ENCODE data around the gene NKG7.
"Not testable (repeated sequence)": the region's sequence is repeated elsewhere in the genome, so short reads cannot be mapped to it uniquely, and the experiment has no call there.

Gene NKG7, protein sequence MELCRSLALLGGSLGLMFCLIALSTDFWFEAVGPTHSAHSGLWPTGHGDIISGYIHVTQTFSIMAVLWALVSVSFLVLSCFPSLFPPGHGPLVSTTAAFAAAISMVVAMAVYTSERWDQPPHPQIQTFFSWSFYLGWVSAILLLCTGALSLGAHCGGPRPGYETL

GRCh38 chr19:51372649-51373504 is at the start of gene NKG7:
TSS of gene NKG7 (minus strand) at chr19:51372654. CDS start at chr19:51372535, 119 bp downstream.
- DNase-seq = no peak

DNA sequence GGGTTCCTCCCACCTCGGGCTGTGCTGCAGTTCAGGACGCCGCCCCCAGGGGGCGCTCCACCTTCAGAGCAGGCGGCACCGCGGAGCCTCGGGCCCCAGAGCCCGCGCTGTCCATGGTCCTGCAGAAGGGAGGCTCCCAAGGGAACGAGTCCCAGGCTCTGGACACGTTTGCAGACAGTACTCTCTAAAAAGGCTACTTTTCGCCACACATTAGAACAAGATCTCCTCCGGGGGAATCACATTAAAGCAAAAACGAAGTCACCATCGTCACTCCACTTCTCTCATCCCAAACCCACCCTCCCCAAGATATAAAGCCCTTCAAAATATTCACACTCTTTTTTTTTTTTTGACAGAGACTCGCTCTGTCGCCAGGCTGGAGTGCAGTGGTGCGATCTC is 49.6 kb upstream of the NKG7 start:
- DNase-seq = peak; percentile 98

DNA sequence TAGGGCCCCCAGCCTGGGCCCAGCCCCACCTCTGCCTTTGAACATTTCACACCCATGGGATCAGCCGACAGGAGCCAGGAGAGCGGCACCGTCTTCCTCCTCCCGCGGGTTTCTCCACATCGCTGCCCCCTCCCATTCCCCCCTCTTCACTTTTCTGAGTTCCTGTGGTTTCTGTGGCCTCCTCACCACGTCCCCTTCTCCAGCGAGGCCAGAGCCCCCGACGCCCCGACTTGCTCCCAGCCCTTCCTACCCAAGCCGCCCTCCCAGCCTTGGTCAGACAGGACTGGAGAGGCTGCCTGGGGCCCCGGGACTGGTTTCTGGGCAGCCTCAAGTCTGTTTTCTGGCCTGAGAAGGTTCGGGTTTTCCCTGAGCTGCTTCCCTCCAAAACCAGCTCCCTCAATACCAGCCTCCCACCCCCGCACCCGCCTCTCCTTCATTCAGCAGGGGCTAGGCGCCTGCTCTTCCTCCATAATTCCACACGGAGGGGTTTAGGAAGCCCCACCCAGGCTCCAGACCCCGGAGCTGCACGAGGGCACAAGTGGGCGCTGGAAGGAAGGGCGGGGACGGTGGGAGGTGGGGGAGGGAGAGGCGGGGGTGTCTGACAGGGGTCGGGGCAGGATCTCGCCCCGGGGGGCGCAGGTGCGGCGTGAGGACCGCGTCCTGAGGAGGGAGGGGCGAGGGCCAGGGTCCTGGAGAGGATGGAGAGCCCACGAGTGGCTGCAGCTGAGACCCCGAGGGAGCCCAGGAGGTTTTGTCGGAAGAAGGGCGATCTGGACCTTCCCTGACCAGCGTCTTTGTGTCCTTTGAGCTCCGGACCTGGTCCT is 49.0 kb upstream of the NKG7 start:
- no peak for DNase-seq

- not testable (repeated sequence) for DNase-seq
Measured at GRCh38 chr19:51420511-51420910, 48.1 kb upstream of the NKG7 start.

GRCh38 chr19:51418707-51419106 is 46.3 kb upstream of the NKG7 start:
- DNase-seq = no peak

DNA sequence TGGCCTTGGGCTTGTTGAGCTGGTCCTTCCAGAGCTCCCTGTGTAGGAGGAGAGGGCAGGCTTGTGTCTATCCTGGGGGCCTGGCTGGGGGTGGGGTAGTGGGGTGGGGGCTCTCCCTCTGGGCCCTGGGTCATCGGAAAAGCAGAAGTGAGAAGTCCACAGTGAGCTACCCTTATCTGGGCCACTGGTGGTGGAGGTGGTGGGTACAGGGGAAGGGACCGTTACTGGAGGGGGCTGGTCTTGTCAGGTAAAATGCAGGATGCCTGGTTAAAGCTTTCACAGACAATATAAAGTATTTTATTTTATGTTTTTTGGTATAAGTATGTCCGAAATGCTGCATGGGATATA is 45.3 kb upstream of the NKG7 start:
- no peak for DNase-seq

DNA sequence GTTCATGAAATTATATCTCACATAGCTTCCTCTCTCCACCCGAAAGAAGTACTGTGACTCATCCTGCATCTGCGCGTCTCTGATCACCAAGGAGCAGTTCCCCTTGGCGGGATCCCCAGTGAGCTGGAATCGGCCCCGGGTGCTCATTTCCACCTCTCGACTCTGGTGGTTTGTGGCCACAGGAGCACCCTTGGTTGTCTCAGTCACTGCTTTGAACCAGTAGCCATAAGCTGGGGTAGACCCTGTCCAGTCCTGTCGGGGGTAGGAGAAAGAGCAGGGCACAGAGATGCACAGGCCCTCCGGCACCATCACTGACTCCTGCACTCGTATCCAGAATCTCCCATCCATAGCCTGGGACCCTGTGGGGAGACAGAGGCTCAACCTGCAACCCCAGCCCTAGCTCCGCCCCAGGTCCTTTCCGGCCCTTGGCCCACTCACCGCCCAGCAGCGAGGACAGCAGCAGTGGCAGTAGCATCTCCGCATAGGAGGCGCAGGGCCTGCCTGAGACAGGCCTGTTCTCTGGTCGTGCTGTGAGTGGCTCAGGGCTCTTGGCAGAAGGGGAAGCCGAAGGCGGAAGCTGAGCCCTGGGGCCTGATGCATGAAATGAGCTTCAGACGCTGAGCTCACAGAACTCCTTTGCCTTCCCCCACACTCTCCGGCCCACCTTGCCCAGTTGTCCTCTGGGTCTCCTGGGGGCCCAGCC is 44.8 kb upstream of the NKG7 start, which contains the start of gene SIGLEC10:
TSS of gene SIGLEC10 (minus strand) at position 536 of the 703 bp plus-strand sequence. CDS start at position 475, 61 bp downstream.
- DNase-seq = no peak

DNA sequence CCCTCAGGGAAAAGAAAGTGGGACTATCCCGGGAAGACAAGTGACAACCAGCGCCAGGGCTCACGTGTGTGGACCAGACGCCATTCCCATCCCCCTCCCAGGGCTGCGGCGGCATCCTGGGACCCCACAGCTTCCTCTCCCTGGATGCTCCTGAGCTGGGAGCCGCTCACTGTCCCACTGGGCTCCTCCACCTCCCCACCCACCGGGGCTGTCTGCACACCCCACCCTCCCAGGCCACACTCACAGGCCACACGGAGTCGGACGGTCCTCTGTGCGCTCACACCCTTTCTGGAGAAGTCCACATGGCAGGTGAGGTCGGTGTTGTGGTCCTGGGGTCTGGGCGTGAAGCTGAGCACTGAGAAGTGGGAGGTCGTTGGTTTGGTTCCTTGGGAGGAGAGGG is 44.0 kb upstream of the NKG7 start:
- DNase-seq = not testable (repeated sequence)

DNA sequence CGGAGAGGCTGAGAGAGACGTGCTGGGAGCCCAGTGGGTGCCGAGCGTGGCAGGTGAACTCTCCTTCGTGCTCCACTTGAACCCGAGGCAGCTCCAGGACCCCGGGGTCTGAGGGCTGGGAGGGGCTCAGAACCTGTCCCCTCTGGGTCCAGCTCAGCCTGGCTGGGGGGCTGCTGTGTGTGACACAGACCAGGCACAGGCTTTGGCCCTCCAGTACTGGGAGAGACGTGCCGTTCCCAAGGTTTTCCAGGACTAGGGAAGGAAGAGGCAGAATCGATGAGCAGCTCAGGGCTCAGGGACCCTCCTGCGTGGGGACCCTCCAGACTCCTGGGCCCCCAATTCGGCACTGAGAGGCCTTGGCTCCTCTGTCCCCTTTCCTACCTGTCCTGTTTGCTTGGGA is 42.7 kb upstream of the NKG7 start:
- no peak for DNase-seq

DNA sequence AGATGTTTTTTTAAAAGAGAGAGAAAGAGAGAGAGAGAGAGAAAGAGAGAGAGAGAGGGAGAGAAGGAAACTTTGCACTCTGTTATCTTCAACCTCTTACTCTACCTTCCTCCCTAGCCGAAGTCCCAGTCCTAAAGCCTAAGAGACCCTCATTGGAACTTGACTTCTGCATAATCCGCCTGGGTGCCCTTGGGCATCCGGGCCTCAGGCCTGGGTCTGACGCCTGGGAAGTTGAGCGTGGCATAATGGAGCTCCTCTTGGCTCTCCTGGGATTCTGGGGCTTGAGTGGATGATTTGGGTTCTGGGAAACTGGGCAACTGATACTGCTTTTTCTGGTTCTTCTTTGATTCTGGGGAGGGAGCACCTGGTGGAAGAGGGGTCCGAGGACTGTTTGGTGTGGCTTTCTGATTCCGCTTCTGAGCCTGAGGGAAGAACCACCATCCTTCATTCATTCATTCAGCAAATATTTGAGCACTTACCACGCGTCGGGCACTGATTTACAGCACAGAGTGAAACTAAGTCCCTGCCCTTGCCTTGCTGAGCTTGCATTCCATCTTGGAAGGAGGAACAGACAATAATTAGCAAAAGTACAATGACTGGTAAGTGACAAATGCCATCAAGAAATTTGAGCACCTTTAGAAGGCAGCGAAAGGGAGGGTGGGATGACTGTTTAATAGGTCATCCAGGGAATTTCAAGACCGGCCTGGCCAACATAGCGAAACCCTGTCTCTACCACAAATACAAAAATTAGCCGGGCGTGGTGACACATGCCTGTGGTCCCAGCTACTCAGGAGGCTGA is 38.7 kb upstream of the NKG7 start:
- no peak for DNase-seq

- no peak for DNase-seq
Measured at GRCh38 chr19:51407511-51408131, 35.2 kb upstream of the NKG7 start.

DNA sequence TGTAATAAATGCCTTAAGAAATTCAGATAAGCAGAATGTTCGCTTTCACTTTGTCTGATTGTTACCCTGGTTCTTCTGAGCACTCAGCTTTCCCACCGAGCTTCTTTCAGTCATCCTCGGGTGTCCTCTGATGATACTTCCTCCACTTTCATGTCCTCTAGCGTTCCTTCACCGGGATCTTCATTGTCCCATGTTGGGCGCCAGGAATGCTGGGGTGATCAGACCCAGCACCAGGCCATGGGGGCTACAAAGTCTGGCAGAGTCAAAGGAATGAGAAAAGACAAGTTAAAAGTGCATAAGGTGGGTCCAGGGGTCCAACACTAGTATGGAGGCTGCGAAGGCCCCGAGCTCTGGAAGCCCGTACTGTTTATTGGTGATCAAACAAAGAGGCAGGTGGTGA is 29.7 kb upstream of the NKG7 start:
- no peak for DNase-seq

- not testable (repeated sequence) for DNase-seq
Measured at GRCh38 chr19:51399936-51400335, 27.5 kb upstream of the NKG7 start.

DNA sequence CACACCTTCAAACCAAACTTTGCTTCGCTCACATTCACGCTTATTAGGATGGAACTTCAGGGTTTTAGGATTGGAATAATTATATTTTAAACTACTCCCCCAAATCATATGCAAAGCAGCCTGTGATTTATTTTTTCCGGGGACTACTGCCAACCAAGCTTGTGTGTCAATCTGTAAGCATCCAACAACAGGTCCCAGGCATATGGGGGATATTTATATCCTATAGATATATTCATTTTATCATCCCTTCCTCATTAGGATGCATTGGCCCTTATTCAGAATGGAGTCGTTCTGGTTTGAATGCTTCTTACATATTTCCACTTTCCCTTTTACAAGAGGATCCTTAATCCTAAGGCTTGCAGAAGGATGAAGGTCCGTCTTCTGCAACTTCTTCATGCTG is 26.8 kb upstream of the NKG7 start:
- no peak for DNase-seq

- DNase-seq = no peak
Measured at GRCh38 chr19:51398096-51398704, 25.7 kb upstream of the NKG7 start.

DNA sequence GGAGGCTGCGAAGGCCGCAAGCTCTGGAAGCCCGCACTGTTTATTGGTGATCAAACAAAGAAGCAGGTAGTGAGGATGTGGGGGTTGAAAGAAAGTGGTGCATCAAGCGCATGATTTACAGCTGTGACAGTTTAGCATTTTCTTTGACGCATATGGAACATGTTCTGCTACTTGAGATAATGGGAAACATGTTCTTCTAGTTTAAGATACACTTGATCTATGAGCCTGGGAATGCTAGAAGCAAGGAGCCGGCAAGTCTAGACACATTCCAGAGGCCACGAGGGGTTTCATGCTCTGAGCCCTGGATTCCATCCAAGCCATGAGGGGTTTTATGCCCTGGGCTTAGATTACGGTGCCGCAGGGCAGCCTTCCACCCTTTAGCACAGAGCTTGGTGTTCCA is 25.0 kb upstream of the NKG7 start:
- not testable (repeated sequence) for DNase-seq

DNA sequence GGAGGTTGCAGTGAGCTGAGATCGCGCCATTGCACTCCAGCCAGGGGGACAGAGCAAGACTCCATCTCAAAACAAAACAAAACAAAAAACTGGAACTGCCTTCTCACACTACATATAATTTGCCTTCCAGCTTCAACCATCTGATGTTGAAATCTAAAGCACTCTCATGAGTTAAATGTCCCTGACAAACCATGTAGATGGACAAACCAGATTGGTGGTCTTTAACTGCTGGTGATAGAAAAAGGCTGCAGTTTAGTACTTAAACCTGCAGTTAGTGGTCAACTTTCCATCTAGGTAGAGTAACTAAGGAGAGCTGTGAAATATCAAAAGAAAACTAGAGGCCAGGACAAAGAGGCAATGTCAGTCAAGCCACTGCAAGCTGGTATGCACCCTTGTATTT is 23.7 kb upstream of the NKG7 start:
- DNase-seq = no peak

- DNase-seq = peak; percentile 85
Measured at GRCh38 chr19:51394050-51394836, 21.8 kb upstream of the NKG7 start.

DNA sequence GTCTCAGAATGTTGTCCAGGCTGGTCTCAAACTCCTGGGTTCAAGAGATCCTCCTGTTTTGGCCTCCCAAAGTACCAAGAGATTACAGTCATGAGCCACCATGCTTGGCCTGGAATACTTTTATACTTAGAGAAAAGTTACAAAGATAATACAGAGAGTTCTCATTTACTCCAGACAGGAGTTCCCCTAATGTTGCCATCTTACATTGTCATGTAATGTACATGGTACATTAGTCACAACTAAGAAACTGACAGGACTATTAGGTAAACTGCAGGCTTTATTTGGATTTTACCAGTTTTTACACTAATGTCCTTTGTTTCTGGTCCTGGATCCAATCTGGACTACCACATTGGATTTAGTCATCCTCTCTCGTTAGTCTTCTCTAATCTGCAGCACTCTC is 20.2 kb upstream of the NKG7 start:
- no peak for DNase-seq

DNA sequence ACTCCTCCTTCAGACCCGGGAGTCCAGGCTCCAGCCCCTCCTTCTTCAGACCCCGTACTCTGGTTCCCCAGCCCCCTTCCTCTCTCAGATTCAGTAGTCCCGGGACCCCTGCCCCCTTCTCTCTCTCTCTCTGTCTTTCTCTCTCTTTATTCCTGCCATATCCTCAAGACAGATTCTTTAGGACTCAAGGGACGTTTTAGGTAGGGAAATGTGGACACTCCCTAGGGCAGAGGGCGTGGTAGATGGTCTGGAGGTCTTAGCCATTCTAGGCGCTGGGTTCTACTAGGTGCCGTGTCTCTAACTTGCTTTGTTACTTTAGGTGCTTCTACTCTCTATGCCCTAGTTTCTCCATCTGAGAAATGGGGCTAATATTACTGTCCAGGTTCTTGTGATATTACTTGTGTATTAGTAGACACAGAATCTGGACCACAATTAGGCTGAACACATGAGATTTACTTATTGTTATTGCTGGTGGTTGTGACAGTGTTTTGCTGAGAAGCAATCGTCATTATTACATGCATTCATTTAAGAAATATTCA is 18.7 kb upstream of the NKG7 start:
- no peak for DNase-seq

All from activated CD4-positive, CD25-positive, alpha-beta regulatory T cell treated with anti-CD3 and anti-CD28 coated beads, Interleukin-2, amount 50 U/mL, for 72 hours (primary cell).